DMS53 treated with DMSO at 0.1 percent for 48 hours (cell line): ENCODE measurements around the gene MUL1.

Source experiments
- DNase-seq: peaks from one replicate; lab custom pipeline; 2025; ENCODE audit not compliant: unreplicated experiment; lab: John Stamatoyannopoulos, UW

The MUL1 gene

DNA sequence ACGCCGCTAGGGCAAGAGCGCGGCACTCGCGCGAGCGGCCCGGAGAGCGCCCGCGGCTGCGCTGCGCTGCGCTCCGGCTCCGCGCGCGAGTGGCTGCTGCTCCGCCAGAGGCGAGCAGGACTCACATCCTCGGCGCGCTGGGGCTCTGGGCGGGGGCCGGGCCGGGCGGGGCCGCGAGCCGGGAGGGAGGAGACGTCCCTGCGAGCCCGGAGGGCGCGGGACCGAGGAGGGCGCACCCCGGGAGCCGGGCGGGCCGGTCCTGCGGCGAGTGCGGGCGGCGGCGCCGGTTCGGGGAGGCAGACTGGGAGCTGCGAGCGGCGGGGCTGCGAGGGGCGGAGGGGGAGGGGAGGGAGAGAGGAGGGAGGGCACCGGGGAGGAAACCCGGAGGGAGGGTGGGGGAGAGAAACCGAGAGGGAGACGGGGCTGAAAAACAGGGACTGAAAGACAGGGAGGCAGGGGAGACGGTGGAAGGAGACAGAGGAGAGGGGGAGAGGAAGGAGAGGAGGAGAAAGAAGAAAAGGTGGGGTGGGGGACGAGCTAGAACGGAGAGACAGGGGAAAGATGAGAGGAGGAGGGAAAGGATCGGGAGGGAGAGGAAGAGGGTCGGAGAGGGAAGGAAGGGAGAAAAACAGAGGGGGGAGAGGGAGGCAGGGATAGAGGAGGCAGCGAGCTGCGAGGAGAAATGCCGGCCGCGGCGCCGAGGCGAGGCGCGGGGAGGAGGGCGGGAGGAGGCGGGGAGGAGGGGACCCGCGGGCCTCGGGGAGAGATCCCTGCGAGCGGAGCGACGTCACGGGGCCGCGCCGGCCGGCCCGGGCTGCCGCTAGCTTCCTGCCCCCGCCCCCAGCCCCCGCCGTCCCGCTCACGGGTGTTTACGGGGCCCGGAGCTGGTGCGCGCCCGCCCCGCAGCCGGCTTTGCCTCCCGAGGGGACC is 22.2 kb downstream of the MUL1 start, which contains the start of gene CAMK2N1:
TSS of gene CAMK2N1 (minus strand) at position 684 of the 930 bp plus-strand sequence. CDS start 831 bp downstream, outside the sequence.
- DNase-seq, result peak; percentile 61

DNA sequence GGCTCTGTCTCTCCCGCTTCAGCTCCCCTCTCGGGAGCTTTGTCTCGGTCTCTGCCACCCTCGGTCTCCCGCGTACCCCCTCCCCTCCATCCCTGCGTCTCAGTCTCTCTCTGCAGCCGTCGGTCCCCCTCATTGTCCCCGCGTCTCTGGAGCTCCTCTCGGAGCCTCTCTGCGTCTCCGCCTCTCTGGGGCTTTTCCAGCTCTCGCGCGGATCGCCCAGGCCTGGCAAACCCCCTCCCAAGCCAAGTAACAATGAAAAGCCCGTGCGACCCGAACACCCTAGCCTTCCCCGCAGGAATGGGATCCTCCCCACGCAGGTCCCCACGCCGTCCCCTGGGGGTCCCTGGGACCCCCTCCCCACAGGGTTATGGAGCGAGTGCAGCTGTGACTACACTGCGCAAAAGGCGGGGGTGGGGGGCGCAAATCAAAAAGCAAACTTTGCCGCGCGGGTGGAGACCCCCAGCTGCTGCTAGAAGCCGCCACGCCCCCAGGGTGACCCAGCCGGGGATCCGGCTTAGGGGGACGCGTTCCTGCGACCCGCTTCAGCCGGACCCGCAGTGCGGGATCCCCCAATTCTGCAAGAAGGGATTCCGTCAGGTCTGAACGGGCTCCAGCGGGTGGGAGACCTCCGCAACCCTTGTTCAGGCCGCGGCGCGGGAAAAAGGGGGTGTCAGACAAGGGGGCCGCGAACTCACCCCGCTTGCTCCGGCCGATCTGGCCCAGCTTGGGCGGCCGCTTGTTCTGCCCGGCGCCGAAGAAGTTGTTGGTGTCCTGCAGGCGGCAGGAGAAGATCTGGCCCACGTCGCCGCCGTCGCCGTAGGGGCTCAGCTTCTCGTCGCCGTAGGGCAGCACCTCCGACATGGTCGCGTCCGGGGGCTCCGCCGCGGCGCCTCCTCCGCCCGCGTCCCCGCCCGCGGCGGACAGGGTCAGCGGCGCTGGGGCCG is 23.2 kb downstream of the MUL1 start:
- DNase-seq, result no peak

DNA sequence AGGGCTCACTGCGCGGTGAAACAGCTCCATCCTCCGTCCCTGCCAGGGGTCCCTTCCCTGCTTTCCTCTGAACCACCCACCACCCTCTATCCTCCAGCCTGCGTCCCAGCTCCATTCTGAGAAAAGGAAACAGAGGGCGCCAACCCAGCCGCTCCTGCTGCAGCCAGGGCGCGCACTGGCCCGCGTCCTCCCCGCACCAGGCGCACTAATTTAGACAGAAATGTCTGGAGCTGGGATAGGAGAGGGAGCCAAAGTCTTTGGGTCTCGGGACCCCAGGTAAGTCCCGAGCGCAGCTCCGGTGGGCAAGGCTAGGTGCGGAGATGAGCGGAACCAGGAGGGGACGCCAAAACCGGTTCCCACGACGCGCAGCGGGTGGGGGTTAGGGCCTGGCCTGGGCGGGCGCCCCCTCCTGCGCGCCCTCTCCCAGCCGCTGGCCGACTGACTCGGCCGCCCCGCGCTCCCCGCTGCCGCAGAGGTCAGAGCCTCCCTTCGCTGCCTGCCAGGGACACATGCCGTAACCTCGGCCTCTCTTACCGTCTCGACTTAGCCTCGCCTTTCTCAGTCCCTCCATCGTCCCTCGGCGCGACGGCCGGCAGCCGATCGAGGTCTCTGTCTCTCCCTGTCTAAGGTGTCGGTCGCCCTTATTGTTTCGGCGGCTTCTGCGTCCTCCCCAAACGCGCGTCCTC is 24.0 kb downstream of the MUL1 start:
- no peak for DNase-seq

DNA sequence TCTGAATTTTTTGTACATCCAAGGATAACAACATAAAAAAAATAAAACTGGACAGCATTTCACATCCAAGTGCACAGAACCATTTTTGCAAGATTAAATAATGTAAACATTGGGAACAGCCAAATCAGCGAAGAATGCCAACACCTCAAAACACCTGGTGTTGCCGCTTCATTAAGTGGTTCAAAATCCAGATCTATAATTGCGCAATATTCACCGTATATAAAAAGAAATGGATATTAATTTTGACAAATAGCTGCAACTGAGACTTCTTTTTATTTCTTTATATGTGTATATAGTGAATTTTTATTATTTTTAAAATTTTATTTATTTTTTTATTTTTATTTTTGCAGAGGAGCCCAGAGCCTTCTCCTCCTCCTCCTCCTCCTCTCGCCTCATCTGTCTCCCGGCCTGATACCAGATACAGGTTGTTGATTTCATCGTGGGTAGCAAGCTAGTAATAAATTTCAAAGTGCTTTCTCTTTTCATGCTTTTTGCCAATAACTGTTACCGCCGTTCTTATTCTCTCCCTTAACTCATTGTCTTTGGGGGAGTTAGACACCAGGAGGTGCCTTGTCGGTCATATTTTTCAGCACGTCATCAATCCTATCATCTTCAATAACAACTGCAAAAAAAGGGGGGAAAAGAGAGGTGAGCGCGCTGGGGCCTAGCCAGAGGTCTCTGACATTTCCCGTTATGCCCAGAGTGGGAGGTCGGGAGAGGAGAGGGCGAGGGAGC is 24.7 kb downstream of the MUL1 start:
- DNase-seq, result no peak

GRCh38 chr1:20481643-20482498 is 26.1 kb downstream of the MUL1 start:
- DNase-seq, result no peak

DNA sequence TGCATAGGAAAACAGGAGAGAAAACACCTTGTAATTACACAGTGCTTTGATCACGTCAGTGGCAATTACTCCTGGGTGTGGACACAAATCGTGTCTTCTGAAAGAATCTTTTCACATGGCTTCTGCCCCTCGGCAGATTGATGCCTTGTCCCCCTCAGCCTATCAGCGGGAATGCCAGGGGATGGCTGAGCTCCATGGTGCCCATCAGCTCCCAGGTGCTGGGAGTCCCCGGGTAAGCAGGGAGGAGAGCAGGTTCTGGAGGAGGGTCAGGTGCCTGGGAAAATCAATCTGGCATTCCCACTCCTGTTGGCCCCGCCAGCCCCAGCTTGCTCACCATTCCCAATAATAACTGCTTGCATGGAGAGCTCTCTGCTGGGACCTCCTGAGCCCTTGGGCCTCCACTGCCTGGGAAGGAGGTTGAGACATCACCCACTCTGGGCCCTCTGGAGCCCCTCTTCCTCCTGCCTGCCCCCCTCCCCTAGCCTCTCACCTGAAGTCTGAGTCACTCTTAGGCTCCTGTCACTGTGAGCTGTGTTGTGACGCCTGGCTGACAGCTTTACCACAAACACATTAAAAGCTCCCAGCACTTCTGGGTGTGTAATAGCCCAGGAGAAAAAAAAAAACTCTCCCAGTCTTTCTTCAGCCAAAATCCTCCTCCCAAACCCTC is 26.9 kb downstream of the MUL1 start:
- peak; percentile 8 for DNase-seq

DNA sequence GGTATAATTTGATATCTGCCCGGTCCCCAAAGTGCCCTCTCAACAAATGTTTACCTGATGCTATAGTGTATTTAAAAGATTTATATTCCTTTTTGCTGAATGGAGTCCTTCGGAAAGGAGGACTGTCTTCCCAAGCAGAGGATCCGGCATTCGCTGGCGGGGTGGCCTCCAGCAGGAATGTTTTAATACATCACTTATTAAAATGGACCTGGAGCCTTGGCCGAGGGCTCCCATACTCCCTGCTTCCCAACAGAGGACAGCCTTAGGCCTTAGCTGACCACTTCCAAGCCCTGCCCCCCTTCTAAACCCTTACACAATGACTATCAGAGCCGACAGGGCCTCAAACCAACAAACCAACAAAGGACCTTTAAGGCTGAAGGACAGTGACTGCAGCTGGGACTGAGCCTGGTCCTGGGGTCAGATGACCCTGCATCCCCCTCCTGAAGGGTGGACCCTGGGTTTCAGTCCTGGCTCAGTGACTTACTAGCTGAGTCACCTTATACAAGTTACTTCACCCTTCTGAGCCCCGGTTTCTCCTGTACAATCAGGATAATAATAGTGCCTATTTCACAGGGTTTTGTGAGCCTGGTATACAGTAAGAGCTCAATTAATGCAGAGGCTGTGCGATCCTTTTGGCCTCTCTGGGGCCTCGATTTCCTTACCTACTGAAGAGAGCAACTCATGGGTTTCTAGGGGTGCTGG is 27.6 kb downstream of the MUL1 start:
- DNase-seq, result peak; percentile 11

DNA sequence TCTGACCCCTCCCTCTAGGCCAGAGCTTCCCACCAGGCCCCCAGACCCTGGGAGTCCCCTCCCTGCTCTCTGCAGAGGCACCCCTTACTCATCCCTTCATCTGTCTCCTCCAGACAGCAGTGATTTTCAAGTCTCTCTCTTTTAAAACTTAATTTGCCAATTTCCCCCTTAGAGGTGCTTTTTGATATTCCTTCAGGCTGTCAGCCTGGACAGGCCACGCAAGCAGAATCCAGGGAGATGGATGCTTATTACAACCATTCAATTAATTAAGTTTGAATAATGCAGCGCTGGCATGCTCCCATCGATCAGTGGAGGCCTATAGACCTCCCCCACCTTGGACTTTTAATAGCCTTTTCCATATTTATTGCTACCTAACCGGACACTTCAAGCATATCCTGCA is 28.1 kb downstream of the MUL1 start:
- no peak for DNase-seq

DNA sequence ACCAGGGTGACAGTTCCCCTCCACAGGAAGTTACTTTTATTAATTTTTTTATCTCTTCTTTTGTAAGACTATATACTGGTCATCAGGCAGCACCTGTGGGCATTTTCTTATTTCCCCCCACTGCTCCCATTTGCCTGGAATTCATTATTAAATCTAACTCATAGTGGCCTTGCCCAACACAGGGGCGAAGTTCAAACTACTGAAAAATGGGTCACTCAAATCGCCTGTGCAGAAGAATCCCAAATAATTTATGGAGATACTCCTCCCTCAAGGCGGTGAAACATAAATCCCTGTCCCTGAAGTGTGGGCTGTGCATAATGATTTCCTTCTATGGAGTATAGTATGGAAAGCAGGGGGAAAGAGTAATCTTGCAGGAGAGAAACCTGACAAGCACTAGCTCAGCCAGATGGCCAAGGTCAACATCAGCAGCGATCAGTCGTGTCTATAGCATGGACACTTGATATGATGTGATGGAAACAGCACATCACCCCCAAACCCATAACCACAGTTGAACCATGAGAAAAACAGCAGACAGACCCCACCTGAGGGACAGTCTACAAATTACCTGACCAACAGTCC is 29.8 kb downstream of the MUL1 start:
- DNase-seq, result no peak

GRCh38 chr1:20477348-20478056 is 30.4 kb downstream of the MUL1 start:
- DNase-seq, result no peak

- DNase-seq, result peak; percentile 55
Measured at GRCh38 chr1:20476265-20477038, 31.5 kb downstream of the MUL1 start.

DNA sequence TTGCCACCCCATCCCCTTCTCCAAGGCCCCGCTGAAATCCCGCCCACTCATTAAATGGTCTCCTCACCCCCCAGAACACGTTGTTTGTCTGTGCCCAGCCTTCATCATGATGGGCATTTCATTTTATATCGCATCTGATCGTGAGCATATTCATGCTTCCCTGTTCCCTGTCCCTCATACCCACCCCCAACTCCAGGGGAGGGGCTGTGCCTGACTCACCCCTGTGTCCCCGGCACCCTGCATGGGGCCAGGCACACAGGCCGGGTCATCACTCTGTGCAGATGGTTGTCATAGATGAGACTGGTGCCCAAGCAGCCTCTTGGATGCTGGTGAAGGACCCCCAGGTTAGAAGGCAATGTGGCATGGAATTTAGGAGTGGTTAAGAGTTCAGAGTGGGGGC is 33.0 kb downstream of the MUL1 start:
- DNase-seq, result no peak

DNA sequence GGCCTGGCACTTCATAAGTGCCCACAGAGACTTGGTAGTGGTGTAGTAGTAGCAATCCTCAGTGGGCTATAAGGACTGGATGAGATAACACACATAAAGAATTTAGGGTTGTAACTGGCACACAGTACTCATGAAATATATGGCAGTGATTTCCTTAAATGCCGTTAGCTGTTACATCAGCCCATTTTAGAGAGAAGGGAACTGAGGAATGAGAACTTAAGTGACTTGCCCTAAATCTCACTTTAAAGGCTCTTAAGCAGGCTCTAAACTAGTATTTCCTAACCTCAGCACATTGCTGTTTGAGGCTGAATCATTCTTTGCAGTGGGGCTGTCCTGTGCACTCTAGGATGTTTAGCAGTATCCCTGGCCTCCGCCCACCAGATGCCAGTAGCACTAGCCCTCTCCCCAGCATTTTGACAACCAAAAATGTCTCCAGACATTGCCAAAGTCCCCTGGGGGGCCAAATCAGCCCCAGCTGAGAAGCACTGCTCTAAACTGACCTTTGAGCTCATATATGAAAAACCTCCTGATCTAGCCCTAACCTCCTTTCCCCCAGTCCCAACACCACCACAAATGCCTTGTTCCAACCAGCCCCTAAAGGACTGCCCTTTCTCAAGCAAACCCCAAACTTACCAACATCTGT is 33.5 kb downstream of the MUL1 start:
- no peak for DNase-seq

DNA sequence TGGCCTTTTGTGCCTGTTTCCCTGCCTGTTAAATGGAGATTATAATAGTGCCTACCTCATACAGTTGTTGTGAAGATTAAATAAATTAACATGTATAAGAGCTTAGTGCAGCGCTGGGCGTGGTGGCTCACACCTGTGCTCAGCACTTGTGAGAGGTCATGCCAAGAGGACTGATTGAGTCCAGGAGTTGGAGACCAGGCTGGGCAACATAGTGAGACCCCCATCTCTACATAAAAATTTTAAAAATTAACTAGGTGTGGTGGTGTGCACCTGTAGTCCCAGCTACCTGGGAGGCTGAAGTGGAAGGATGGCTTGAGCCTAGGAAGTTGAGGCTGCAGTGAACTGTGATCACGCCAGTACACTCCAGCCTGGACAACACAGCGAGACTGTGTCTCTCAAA is 34.1 kb downstream of the MUL1 start:
- DNase-seq, result no peak

GRCh38 chr1:20472860-20473711 is 34.9 kb downstream of the MUL1 start:
- DNase-seq, result no peak
